Activated T-cell treated with anti-CD3 and anti-CD28 coated beads for 48 hours (primary cell): ENCODE measurements around the gene BATF.
"Not testable (repeated sequence)": the region's sequence is repeated elsewhere in the genome, so short reads cannot be mapped to it uniquely, and the experiment has no call there.

Experiments used
- DNase-seq: peaks from one replicate; pipeline ENCODE4 v3.0.0-alpha.2; 2020; ENCODE audit warnings: low read depth

The BATF gene, protein sequence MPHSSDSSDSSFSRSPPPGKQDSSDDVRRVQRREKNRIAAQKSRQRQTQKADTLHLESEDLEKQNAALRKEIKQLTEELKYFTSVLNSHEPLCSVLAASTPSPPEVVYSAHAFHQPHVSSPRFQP

DNA sequence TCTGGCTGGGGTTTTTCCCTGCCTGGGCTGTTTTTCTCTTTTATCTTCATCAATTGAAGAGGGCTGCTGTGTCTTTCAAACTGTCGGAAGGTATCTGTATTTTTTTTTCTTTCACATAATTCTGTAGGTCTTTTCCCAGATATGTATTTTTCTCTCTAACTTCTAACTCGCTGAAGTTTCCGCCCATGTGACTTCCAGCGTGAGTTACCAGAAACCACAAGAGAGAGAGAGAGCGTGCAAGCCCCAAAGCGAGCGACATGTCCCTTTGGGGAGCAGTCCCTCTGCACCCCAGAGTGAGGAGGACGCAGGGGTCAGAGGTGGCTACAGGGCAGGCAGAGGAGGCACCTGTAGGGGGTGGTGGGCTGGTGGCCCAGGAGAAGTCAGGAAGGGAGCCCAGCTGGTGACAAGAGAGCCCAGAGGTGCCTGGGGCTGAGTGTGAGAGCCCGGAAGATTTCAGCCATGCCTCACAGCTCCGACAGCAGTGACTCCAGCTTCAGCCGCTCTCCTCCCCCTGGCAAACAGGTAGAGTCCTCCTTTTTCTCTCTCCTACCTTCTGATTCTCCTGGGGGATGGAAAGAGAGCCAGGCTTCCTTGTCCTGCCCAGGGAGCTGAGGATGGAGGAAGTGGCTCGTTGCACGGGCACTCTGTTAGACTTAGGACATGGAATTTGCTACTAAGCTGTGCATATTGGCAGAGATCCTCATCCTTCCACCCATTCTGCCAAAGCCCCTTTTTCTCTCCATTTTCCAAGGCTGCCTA, at the start of gene BATF:
TSS of gene BATF (plus strand) at position 246 of the 759 bp plus-strand sequence. CDS start at position 460, 214 bp downstream.
- no peak for DNase-seq

DNA sequence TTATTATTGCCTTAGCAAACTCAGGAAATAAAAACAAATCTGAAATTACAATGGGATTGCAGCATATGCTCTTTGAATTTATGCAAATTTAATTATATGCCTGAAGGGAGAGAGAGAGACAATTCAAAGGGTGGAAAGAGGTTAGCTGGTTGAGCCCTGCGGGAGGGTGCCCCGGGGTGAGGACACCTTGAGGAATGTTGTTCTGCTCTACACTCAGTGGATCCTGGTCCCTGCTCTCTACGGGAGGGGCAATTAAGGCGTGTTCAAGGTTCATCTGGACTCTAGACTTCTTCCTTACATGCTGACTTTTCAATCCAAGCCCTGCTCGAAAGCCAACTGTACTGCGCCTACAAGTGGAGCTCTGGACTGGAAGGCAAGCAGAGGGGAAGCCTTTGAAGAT, 48.1 kb upstream of the BATF start:
- not testable (repeated sequence) for DNase-seq

DNA sequence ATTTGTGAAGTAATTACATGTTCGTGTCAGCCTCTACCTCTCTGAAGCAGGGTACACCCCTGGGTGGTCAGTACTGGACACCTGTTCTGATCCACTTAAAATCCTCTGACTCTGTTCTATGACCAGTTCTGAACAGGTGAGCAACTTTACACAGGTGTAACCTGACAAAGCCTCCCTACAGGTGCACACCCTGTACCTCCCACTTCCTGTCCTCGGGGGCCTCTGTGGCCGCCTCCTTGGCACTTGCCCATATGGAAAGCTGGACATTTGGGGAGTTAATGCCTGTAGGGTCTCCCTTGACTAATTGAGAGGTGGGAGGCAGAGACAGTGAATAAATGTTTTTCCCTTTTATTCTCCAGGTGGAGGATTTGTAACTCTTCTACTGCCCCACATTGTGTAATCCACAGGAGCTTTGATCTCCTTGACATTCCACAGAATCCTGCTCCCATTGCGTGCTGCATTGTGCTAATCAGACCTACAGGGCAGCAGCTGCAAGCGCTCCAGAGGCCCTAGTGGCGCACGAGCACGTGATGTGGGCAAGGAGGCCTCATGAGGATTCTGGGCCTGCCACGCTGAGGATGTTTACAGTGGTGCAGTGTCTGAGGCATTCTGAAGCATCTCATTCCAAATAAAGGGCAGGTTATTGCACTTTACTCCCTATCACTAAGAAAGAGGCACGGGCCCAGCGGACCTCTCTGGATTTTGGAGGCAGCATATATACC, 45.8 kb upstream of the BATF start:
- DNase-seq: no peak

DNA sequence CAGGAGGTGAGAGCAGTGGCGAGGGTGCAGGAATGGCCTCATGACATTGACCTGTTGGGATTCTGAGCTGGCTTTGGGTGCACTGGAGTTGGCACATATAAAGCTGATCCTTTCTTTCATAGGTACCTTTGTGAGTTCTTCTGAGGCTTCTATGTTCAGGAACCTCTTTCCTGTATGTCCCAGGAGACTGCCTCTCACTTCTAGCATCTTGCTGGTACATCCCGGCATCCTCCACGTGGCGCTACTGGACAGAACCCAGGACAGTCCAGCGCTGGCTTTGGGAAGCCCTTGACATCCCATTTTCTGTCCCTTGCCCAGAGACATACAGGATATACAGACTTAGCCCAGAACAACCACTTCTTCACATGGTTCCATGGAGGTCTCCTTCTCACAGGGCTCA, 44.4 kb upstream of the BATF start:
- no peak for DNase-seq

DNA sequence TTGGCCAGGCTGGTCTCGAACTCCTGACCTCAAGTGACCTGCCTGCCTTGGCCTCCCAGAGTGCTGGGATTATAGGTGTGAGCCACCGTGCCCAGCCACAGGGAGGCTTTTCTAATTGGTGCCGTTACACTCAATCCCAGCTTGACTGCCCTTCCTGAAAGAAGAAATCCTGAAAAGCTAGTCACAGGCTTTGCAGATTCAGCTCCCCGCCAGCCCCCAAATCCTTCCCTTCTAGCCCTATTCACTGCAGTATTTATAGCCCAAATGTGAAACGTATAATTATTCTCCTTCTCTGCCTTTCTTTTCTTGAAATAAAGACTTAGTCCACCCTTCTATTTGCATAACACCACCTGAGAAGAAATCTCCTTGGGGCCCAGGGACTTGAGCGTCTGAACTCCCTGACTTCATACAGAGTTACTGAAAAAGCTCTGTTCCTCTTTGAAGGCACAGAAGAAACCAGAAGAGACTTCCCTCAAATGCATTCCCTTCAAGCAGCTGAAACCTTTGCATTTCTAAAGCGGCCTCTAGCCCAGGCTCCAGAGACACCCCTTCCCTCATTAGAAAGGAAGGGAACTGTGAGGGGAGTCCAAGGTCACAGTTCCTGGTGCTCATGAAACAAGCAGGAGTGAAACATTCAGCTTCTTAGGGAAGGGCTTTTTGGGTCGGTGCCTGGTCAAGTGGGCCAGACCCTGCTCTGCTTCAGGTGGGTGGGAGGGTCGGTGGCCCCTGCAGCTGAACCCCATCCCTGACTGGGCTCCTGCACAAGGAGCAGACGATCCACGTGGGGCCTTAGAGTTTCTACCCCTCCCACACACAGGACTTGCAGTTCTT, 42.3 kb upstream of the BATF start:
- DNase-seq: no peak

DNA sequence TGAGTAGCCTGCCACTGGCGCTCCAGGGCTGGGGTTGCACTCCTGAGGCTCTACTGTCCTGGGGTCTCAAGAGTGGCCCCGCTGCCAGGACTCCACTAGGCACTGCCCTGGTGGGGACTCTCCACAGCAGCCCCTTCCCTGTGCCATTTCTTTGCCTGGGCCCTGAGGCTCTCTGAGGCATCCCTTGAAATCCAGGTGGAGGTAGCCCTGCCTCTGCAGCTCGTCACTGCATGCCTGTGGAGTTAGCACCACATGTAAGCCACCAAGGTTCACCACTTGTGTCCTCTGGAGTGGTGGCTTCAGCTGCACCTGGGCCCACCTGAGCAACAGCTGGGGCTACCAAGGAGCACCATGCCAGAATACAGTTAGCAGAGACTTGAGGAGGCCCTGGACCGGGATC, 39.9 kb upstream of the BATF start:
- DNase-seq: no peak

DNA sequence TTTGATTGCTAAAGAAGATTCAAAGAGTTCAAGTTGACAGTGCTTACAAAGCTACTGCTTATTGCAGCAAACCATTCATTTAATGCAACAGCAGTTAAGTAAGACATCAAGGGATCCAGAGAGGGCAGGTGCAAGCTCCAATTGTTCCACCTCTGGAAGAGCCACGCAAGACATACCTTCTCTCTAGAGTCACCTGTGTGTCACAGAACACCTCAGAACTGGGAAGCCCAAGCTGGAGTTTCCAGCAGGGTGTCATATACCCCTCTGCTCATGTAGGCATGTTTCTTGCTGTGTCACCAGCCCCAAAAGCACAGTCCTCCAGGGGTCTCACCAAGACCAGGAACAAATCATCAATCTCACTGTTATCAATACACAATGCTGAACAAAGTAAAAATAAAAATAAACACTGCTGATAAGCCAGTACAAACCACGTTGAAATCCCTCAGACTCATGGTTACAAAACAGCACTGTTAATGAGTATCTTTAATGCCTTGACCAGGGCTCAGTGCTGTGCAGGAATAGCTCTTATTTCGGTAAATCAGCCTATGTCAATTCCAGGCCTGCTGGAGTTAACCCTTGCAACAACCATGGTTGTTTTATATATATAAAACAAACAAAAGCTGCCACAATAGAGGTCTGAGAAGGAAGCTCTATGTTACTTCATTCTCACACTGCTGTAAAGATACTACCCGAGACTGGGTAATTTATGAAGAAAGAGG, 37.4 kb upstream of the BATF start:
- DNase-seq: no peak

DNA sequence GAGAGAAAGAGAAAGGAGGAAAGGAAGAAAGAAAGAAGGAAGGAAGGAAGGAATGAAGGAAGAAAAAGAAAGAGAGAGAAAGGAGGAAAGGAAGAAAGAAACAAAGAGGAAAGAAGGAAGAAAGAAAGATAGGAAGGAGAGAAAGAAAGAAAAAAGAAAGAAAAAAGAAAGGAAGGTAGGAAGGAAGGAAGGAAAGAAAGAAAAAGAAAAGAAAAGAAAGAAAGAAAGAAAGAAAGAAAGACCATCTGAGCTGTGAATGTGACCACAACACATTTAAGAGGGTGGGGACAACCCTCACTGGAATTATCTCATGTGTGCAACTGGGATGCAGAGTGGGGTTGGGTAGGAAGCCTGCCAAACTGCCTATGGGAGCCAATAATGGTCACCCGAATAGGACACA, 36.0 kb upstream of the BATF start:
- no peak for DNase-seq

DNA sequence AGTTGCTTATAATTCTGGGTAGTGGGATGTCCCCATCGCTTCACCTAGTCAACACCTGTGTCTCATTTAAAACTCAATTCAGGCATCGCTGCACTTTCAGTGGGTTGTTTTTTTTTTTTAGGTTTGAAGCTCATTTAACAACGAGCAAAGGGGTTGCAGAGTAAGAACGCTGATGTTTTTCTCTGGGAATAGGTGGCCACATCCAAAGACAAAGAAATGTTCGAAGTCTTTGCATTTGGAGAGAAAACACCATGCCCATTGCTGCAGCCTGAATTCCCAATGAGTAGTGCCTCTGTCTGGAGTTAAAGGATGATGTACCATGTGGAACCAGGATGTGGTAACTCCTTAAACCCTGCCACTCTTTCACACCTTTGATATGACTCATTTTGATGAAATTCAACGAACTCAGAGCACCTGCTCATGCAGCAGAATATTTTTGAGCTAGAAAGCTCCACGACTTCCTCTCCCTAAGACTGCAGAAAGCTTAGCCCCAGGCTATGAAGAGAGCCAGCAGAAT, 35.1 kb upstream of the BATF start:
- no peak for DNase-seq

DNA sequence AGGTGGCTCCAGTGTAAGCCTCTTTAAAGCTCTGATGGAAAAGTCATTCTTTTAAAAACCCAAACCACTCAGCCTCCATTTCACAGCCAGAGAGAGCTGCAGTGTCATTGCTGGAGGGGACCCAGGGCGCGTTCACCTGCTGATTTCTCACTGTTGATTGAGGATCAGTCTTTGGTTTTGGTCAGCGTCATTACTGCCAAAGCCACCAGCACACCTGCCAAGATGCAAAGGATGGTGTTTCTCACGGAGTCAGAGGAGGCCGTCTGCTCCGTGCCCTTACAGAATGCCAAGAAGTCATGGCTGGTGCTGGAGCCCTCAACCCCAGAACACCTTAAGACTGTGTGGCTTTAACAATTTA, 32.8 kb upstream of the BATF start:
- no peak for DNase-seq

DNA sequence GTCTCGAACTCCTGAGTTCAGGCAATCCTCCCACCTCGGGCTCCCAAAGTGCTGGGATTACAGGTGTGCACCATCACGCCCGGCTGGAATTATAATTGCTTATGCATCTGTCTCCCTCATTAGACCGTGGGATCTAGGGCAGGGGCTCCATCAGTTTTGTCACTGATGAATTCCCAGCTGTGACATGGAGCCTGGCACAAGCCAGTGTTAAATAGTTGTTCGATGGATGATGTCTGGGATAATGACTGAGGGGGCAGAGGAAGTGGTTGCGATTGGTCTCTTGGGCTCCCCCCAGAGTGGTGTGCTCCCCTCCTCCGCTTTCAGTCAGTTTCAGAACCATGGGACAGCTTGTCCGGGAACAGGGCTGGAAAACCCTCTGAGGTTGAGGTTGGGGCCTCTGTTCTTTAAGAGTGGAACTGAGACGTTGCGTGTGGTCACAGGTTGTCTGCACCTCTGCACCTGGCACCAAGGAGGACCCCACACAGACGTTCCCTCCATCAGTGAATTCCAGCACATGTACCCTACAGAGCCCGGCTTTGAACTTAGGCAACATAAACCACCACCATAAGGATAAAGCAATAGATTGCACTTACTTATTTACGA, 30.8 kb upstream of the BATF start:
- DNase-seq: no peak

DNA sequence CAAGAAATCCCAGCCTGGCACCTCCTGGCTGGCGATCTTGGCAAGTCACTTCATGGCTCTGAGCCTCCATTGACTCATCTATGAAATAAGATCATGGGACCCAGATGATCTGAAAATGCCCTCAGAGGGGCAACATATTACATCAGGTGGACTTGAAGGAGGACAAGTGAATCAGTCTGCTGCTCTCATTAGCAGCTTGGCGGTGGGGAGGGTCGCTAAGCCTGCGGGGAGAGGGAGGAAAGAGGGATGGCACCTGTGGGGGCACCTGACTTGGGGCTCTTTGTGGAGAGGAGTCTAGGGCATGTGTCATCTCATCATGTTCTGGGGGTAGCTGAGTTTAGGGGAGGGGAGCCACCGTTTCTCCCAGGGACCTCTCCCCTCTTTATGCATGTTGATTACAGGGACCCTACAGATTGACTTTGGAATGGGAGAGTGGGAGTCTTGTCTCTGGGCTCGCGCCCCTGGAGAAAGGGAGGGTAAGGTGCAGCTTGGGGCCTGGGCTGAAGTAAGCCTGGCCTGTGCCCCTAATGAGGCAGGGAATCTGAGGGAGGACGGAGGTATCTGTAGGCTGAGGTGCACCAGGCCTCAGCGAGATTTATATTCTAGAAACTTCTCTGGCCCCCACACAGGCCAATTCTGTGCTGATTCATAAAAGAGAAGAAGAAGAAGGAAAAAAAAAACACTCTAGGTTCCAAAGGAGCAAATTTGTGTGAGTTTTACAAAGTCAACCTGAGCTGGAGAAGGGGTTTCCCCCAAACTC, 29.3 kb upstream of the BATF start:
- no peak for DNase-seq

DNA sequence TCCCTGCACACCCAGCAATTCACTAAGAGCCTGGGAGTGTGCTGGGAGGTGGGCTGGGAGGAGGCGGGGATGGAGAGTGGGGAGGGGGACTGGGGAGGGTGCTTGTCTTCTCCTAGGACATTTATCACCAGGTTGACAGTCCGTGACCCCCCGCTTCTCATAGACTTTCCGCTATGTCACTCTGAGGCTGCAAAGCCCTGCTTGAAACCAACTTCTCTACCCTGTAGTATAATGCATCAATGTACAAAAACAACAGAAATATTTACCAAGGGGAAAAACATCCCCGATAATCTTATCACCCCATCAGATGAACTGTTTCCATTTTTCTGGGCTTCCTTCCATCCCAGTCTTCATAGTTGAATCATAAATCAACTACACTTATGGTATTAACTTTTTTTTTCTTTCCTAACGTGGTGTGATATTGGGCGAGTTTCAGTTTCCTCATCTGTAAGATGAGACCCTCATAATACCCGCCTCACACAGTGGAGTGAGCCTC, 28.6 kb upstream of the BATF start:
- no peak for DNase-seq

DNA sequence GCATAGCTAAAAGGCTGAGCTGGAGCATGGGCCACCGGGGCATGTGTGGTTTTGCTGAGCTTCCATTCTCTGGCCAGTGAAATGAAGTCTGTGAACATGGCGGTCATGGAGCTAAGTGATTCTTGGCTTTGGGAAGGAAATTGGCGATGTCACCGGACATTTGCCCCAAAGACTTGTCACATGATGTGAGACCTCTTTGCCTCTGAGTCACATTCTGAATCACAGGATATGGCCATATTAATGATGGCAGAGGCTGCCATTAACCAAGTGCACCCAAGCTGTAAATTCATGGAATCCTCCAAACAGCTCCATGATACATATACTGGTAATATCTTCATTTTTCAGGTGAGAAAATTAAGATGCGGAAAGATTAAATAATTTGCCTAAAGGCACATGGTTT, 27.4 kb upstream of the BATF start:
- DNase-seq: no peak

DNA sequence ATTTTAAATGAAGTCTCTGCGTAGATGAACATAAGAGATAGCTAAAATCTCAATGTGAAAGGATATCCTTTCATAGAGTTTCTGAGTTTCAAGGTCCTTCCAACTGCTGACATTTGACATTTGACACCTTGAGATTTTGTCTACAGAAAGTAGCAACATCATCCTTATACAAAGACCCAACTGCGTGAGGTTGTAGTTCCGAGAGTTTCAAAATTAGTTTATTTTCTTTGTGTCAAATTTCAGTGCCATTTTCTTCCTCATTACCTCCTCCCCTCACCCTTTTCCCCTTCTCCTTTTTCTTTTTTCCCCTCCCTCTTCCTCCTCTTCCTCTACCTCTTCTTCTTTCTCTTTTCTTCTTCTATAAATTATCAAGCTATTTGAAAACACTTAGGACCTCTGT, 26.9 kb upstream of the BATF start:
- no peak for DNase-seq

DNA sequence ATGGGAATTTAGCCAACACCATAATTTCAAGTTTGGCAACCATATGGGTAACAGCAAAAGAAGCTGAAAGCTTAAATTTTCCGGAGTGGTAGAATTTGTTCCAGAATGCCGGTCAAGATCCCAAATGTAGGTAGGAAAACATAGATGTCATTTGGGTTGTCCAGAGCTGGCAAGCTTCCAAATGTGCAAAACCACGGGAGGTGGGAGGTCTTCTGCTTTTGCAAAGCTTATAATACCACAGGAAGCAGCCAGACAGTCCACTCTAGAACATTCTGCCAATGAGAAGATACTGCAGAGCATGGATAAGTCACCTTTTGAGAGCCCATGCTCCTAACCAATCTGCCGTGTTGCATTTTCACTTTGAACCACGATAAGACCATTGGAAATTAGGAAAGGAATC, 26.4 kb upstream of the BATF start:
- no peak for DNase-seq

DNA sequence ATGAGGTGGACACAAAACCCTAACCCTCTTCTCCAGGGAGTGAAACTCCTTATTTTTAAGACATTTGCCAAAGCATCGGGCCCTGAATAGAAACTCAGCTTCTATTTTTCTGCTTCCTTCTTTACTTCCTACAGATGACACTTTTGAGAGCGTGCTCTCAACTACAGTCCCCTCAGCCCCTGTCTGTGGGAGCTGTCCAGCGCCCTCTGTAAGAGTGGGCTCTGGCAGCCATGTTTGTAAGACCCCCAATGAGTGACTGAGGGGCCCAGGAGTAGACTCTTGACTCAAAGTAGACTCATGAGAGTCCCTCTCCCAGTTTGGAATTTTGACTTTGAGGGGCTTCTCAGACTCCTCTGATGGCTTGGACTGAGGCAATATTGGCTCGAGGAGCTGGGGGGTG, 25.5 kb upstream of the BATF start:
- no peak for DNase-seq

DNA sequence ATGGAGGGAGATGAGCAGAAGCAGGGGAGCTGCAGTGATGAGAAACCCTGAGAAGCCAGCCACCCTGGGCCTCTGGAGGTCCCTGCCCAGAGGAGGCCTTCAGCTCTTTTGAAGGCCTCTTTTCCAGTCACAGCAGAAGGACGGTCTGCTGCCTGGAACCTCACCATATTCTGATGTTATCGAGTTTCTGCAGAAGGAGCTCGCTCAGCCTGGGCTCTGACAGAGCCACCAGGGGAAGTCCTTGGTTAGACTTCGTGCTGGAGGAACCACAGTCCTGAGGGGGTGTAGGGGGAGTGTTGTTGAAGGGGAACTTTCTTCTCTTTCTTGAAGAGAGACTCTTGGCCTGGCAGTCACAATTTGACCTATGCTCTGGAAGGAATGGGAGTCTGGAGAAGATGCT, 25.1 kb upstream of the BATF start:
- peak; percentile 58 for DNase-seq

DNA sequence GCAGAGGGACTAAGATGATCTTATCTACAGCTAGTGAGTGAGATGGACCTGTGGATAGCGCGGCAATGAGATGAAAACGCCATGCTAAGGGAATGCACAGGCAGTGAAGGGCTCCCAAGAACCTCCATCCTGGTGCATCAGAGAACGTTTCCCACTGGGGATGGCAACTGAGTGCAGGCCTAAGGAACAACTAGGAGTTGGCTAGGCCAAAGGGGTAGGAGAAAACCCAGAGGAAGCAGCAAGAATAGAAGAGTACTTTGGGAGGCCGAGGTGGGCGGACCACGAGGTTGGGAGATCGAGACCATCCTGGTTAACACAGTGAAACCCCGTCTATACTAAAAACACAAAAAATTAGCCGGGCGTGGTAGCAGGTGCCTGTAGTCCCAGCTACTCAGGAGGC, 24.6 kb upstream of the BATF start:
- no peak for DNase-seq

DNA sequence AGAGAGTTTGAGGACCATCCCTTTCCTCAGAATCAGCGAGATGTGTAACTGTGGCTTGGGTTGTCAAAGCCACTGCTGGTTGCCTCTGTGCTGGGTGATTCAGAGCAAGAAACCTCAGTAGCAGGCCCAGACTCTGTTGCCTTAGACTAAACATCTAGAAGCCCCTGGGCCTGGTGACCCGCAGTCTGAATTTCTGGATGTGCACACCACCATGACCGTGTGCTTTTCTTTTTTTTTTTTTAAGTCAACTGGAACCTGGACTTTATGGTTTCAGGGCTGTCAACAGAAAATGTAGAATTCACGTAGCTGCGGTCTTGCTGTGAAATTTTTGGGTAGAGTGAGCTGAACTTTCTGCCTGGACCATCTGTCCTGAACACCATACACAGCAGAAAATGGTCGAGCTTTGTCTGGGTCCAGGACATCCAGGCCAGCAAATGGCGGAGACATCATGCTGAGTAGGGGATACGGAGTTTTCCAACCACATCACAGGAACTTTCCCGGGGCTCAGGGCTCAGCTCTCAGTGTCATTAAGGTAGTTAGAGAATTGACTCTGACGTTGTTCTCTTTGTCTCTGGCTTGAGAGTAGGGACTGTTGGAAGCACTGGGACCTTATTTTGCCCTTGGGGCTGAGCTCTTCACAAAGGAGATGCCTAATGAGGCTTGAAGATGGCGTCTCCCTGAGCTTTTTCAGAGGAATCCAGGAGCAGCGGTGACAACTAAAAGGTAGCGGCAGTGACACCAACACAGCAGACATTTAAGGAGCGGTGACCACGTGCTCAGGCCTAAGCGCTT, 23.0 kb upstream of the BATF start:
- no peak for DNase-seq
